Liver (tissue), 3 donors: ENCODE measurements around the gene ZNF600.
A peak's percentile ranks its signal among the peaks of the same experiment; 100 is the strongest.

ENCODE experiments used
- ATF3 ChIP-seq: IDR thresholded peaks from 2 replicates; pipeline ENCODE4 v1.6.1; 2016; ENCODE audit warnings: antibody characterized with exemption
- CTCF ChIP-seq: fragments of 150-350 bp; IDR thresholded peaks from 2 replicates; pipeline ENCODE4 v1.5.1; 2017; ENCODE audit warnings: improper control_type of control experiment, low read depth, low read length; ENCODE audit not compliant: missing input control
- JUND ChIP-seq, 2 donors: IDR thresholded peaks; 2 replicates each; pipeline ENCODE4 v1.6.1; 2016; ENCODE audit warnings: antibody characterized with exemption in 2 of 2
- MAX ChIP-seq: IDR thresholded peaks from 2 replicates; pipeline ENCODE4 v1.6.1; 2016; ENCODE audit warnings: antibody characterized with exemption
- REST ChIP-seq: IDR thresholded peaks from 2 replicates; pipeline ENCODE4 v1.6.1; 2016; ENCODE audit warnings: antibody characterized with exemption, mild to moderate bottlenecking
- RXRA ChIP-seq, 2 donors: IDR thresholded peaks; 2 replicates each; pipeline ENCODE4 v1.6.1; 2017 to 2018; ENCODE audit warnings: antibody characterized with exemption in 2 of 2, mild to moderate bottlenecking in 1 of 2
- SP1 ChIP-seq: IDR thresholded peaks from 2 replicates; pipeline ENCODE4 v1.6.1; 2018; ENCODE audit warnings: antibody characterized with exemption, mild to moderate bottlenecking
- TAF1 ChIP-seq: conservative IDR thresholded peaks from 2 replicates; pipeline ENCODE4 v1.6.1; 2016; ENCODE audit warnings: antibody characterized with exemption, mild to moderate bottlenecking
- YY1 ChIP-seq: IDR thresholded peaks from 2 replicates; pipeline ENCODE4 v1.6.1; 2016; ENCODE audit warnings: antibody characterized with exemption, mild to moderate bottlenecking
- donor health status: healthy.
- donor health status: healthy.

- peak; percentile 44 for TF ChIP-seq CTCF
- no peak for TF ChIP-seq JUND (IDR thresholded peaks at IDR 0.05)
- TF ChIP-seq REST = no peak
- TF ChIP-seq YY1 = no peak
- no peak for TF ChIP-seq RXRA (IDR thresholded peaks at IDR 0.05)
- TF ChIP-seq ATF3 = no peak
- TF ChIP-seq MAX = no peak
- no peak for TF ChIP-seq TAF1
- no peak for TF ChIP-seq SP1
Measured at GRCh38 chr19:52748336-52748950, 38.1 kb downstream of the ZNF600 start.
